Neural cell (in vitro differentiated cells): ENCODE results near the gene GNPAT. TPM values are rescaled to one million over a fixed set of nuclear protein-coding genes. Genes with fewer than 3 reads are reported as not detected.

Experiments used
- H2AFZ ChIP-seq: fragments of 200-600, 300-800 bp; sonication (generic), shearing (Covaris generic); 2 replicates; pipeline ENCODE4 v1.6.0; 2014; ENCODE audit warnings: low read depth, mild to moderate bottlenecking, antibody characterized with exemption, low read length, moderate library complexity
- H3F3A ChIP-seq: fragments of 200-600 bp; shearing (Covaris generic); 2 replicates; pipeline ENCODE4 v1.6.1; 2016; ENCODE audit warnings: mild to moderate bottlenecking, moderate library complexity, mixed read lengths, antibody characterized with exemption, low read length; ENCODE audit not compliant: insufficient read depth, poor library complexity, severe bottlenecking
- H3K27ac ChIP-seq: fragments of 200-600, 300-800 bp; sonication (generic), shearing (Covaris generic); 2 replicates; pipeline ENCODE4 v1.5.1; 2014; ENCODE audit warnings: mild to moderate bottlenecking, low read length, moderate library complexity
- H3K27me3 ChIP-seq: fragments of 300-800, 200-600 bp; sonication (generic), shearing (Covaris generic); 2 replicates; pipeline ENCODE4 v1.6.0; 2014; ENCODE audit warnings: mild to moderate bottlenecking, low read depth, low read length, moderate library complexity; ENCODE audit not compliant: insufficient read depth
- H3K36me3 ChIP-seq: fragments of 300-800, 200-600 bp; sonication (generic), shearing (Covaris generic); 2 replicates; pipeline ENCODE4 v1.5.1; 2014; ENCODE audit warnings: mild to moderate bottlenecking, antibody characterized with exemption, low read length, moderate library complexity; ENCODE audit not compliant: insufficient read depth
- H3K4me2 ChIP-seq: fragments of 300-800, 200-600 bp; sonication (generic), shearing (Covaris generic); 2 replicates; pipeline ENCODE4 v1.6.0; 2014; ENCODE audit warnings: mild to moderate bottlenecking, low read length
- H3K4me3 ChIP-seq: fragments of 300-800, 200-600 bp; sonication (generic), shearing (Covaris generic); 2 replicates; pipeline ENCODE4 v1.5.1; 2014; ENCODE audit warnings: mild to moderate bottlenecking, low read length, moderate library complexity
- H3K79me2 ChIP-seq: fragments of 200-600 bp; shearing (Covaris generic); replicated peaks from 2 replicates; pipeline ENCODE4 v1.6.0; 2014; ENCODE audit warnings: mild to moderate bottlenecking, low read length, moderate library complexity; ENCODE audit not compliant: insufficient read depth
- H3K9ac ChIP-seq: fragments of 300-800, 200-600 bp; sonication (generic), shearing (Covaris generic); 2 replicates; pipeline ENCODE4 v1.6.1; 2016; ENCODE audit warnings: mild to moderate bottlenecking, low read length, mixed read lengths
- H3K9me2 ChIP-seq: fragments of 200-600 bp; shearing (Covaris generic); 2 replicates; pipeline ENCODE4 v1.6.1; 2016; ENCODE audit warnings: mild to moderate bottlenecking, low read length, mixed read lengths; ENCODE audit not compliant: insufficient read depth
- H3K9me3 ChIP-seq: fragments of 200-600, 300-800 bp; sonication (generic), shearing (Covaris generic); 2 replicates; pipeline ENCODE4 v1.6.1; 2016; ENCODE audit warnings: mild to moderate bottlenecking, mixed run types, low read length, moderate library complexity, mixed read lengths
- H4K20me1 ChIP-seq: fragments of 200-600 bp; shearing (Covaris generic); 2 replicates; pipeline ENCODE4 v1.6.1; 2016; ENCODE audit warnings: mild to moderate bottlenecking, mixed run types; ENCODE audit not compliant: insufficient read depth
- CTCF ChIP-seq: fragments of 450-650 bp; IDR thresholded peaks from 2 replicates; pipeline ENCODE4 v1.5.1; 2014; ENCODE audit warnings: antibody characterized with exemption, mild to moderate bottlenecking, moderate library complexity; ENCODE audit not compliant: poor library complexity, severe bottlenecking
- EP300 ChIP-seq: fragments of 450-650 bp; conservative IDR thresholded peaks from 2 replicates; pipeline ENCODE4 v1.6.1; 2014; ENCODE audit warnings: antibody characterized with exemption, mild to moderate bottlenecking, moderate library complexity; ENCODE audit not compliant: poor library complexity, severe bottlenecking
- EZH2 ChIP-seq: fragments of 200-600, 300-800 bp; shearing (Covaris generic), sonication (generic); IDR thresholded peaks from 2 replicates; pipeline ENCODE4 v1.6.1; 2014; ENCODE audit warnings: antibody characterized with exemption, low read length, borderline replicate concordance, mild to moderate bottlenecking; ENCODE audit not compliant: insufficient read depth, poor library complexity, severe bottlenecking
- MXI1 ChIP-seq: fragments of 450-650 bp; conservative IDR thresholded peaks from 2 replicates; pipeline ENCODE4 v1.6.1; 2014; ENCODE audit warnings: antibody characterized with exemption, mild to moderate bottlenecking; ENCODE audit not compliant: poor library complexity, severe bottlenecking
- POLR2AphosphoS5 ChIP-seq: IDR thresholded peaks from 2 replicates; pipeline ENCODE4 v1.6.1; 2012
- RAD21 ChIP-seq: fragments of 450-650 bp; conservative IDR thresholded peaks from 2 replicates; pipeline ENCODE4 v1.6.1; 2014; ENCODE audit warnings: antibody characterized with exemption, mild to moderate bottlenecking, moderate library complexity
- REST ChIP-seq: IDR thresholded peaks from 2 replicates; pipeline ENCODE4 v1.6.1; 2012; ENCODE audit warnings: borderline replicate concordance
- SMC3 ChIP-seq: fragments of 450-650 bp; conservative IDR thresholded peaks from 2 replicates; pipeline ENCODE4 v1.6.1; 2014; ENCODE audit warnings: antibody characterized with exemption, mild to moderate bottlenecking, moderate library complexity; ENCODE audit not compliant: poor library complexity
- TAF1 ChIP-seq: IDR thresholded peaks from 2 replicates; pipeline ENCODE4 v1.6.1; 2012; ENCODE audit warnings: low read depth
- polyA plus RNA-seq: library from polyadenylated mRNA; depleted of rRNA; stranded (reverse); fragments of >200 nt; gene quantifications from 2 replicates; pipeline ENCODE4 v1.2.3, GENCODE V29; 2014

GNPAT gene
- polyA plus RNA-seq, 1 donor from 2014 or later, result 50.8 TPM

GRCh38 chr1:231201979-231202633 is 38.9 kb upstream of the GNPAT start:
- no peak overlapping the region for H3K9ac ChIP-seq
- H3F3A ChIP-seq, result no peaks in the 10 kb centered on the region
- no peaks in the 10 kb centered on the region for H3K9me2 ChIP-seq
- no peaks in the 10 kb centered on the region for H3K9me3 ChIP-seq
- no peak overlapping the region for H2AFZ ChIP-seq
- H3K4me2 ChIP-seq, result no peak overlapping the region
- TF ChIP-seq RAD21 (no peak), SMC3 (no peak), TAF1 (no peak), CTCF (no peak), REST (no peak), POLR2AphosphoS5 (no peak), MXI1 (no peak), EZH2 (no peak), EP300 (no peak)
- no peak overlapping the region for H3K4me3 ChIP-seq
- H3K79me2 ChIP-seq, result no peaks in the 10 kb centered on the region
- no peaks in the 10 kb centered on the region for H4K20me1 ChIP-seq
- no peaks in the 10 kb centered on the region for H3K27me3 ChIP-seq
- no peak overlapping the region for H3K27ac ChIP-seq
- H3K36me3 ChIP-seq, result peaks cover 15% of the 10 kb centered on the region

GRCh38 chr1:231203259-231204057 is 37.6 kb upstream of the GNPAT start:
- H3K4me2 ChIP-seq, result no peak overlapping the region
- no peak for TF ChIP-seq MXI1
- H3K27ac ChIP-seq, result no peak overlapping the region
- no peaks in the 10 kb centered on the region for H3K79me2 ChIP-seq
- no peaks in the 10 kb centered on the region for H3K9me2 ChIP-seq
- H3K36me3 ChIP-seq, result peaks cover 15% of the 10 kb centered on the region
- H2AFZ ChIP-seq, result no peak overlapping the region
- no peaks in the 10 kb centered on the region for H3K27me3 ChIP-seq
- no peak overlapping the region for H3K9ac ChIP-seq
- H3K9me3 ChIP-seq, result no peaks in the 10 kb centered on the region
- no peaks in the 10 kb centered on the region for H3F3A ChIP-seq
- no peaks in the 10 kb centered on the region for H4K20me1 ChIP-seq
- no peak overlapping the region for H3K4me3 ChIP-seq
